Measurements from ENCODE around the gene CAMTA1.

DNA sequence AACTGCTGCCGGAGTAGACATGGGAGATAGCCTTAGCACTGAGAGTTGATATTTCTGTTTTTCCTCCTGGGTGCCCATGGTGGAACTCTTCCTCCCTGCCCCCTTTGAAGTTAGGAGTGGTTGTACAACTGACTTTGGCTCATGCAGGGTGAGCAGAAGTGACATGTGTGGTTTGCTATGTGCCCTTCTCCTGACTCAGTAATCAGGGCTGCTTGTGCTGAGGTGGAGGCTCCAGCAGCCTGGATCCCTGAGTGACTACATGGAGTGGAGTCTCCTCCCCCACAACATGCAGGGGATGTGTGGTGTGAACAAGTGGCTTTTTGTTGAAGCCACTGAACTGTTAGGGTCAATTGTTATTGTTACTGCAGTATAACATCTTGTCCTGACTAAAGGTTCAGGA is 261.6 kb downstream of the CAMTA1 start:
- no peak for TF ChIP-seq SIN3A (IDR thresholded peaks at IDR 0.05; ENCODE audit: borderline replicate concordance, insufficient read depth, low read depth, low read length)
- no peak for TF ChIP-seq CTCF (IDR thresholded peaks at IDR 0.05)
